HG02798 (cell line): ENCODE results near the gene RIC8A.

Experiments
- ATAC-seq: cut with Tn5 transposase; IDR thresholded peaks from one replicate; pipeline ENCODE4 v1.9.1; 2021; ENCODE audit warnings: mild to moderate bottlenecking; ENCODE audit not compliant: unreplicated experiment, poor library complexity

The RIC8A gene

GRCh38 chr11:203945-204586 is 3.4 kb upstream of the RIC8A start:
- no peak for ATAC-seq

DNA sequence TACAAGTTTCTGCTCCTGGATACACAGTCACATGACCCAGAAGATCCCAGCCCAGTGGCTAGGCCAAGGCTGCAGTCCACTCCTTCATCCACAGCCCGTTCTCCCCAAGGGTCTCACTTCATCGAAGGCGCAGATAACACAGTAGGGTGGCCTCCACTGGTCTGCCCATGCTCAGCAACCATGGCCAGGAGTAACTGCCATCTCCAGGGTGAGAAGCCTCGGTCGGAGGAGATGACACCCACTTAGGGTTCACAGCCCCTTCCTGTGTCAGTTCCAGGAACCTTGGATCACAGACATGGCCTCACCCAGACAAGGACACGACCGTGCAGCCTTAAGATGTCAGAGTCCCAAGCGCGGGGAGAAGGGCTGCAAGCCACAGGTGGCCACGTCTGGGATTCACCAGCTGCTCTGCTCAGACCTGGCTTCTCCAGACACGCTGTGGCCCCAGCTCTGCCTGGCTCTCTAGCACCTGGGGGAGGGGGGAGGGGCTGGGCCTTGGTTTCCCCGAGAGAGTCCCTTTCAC is 2.9 kb upstream of the RIC8A start:
- no peak for ATAC-seq

GRCh38 chr11:205221-206001 is 2.1 kb upstream of the RIC8A start:
- ATAC-seq = no peak

DNA sequence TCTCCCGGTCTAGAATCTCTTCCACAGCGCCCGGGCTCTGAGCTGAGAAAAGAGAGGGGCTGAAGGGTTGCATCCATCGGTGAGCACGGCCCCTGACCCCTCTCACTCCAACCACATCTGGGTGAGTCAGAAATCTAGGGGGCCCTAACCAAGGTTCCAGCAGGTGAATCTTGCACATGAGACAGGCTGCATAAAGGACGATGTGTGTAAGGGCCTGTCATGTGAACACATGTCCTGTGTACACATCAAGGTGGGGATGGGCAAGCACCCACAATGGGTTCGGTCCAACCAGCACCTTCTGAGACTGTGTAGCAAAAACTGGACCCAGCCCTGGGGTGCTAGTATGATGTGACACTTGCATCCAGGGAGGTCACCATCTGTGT is 1.5 kb upstream of the RIC8A start:
- no peak for ATAC-seq

- ATAC-seq = no peak
These were observed 841 bp upstream of the RIC8A start for GRCh38 chr11:206526-207207.

DNA sequence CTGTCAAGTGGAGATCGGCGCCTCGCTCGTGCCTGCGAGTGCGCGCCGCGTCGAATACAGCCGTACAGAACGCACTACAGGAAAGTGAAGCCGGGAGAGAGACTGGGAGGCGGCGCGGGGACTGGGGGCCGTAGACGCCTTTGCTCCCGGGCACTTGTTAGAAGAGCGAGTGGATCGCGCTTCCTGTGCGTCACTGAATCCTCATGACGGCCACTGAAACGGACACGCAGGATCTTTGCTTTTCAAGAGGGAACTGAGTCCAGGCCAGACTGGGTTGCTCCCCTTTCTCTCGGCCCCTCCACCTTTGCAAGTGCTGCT is 314 bp downstream of the RIC8A start:
- no peak for ATAC-seq

DNA sequence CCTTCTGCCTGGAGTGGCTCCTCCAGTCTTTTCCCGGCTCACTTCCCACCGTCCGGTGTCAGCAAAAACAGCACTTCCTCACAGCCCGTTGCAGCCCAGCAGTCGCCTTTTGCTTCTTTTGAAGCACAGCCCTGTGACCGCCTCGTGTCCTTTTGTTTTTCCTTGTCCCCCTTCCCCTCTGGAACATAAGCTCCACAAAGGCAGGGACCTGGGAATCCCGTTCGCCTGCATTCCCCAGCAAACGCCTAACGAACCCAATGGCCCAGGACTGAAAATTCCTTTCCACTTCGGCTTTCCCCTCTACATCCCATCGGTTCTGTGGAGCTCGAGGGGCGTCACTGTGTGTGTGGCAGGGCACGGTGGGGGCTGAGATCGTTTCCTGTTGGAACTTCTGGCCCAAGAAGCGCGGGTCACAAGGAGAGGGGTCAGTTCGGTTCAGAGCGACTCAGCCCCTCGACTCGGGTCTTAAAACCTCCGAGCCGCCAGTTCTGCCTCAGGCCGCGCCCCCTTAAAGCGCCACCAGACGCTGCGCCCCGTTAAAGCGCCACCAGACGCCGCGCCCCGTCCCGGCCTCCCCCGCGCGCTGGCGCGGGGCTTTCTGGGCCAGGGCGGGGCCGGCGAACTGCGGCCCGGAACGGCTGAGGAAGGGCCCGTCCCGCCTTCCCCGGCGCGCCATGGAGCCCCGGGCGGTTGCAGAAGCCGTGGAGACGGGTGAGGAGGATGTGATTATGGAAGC is 841 bp downstream of the RIC8A start:
- ATAC-seq = peak; percentile 47

DNA sequence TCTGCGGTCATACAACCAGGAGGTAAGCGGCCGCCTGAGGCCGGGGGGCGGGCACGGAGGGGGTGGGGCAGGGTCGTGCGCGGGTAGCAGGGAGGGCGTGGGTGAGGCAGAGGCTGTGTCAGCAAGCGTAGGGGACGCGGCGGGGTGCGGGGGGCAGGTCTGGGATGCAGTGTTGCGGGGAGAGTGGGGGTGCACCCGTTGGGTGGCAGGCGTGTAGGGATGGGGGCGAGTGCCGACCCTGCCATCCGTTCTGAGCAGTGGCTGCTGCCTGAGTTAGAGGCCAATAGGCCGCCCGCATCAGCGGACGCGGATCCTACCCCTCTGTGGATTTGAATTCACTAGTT is 1.4 kb downstream of the RIC8A start:
- ATAC-seq = no peak

GRCh38 chr11:209275-210121 is 2.0 kb downstream of the RIC8A start:
- ATAC-seq = no peak

DNA sequence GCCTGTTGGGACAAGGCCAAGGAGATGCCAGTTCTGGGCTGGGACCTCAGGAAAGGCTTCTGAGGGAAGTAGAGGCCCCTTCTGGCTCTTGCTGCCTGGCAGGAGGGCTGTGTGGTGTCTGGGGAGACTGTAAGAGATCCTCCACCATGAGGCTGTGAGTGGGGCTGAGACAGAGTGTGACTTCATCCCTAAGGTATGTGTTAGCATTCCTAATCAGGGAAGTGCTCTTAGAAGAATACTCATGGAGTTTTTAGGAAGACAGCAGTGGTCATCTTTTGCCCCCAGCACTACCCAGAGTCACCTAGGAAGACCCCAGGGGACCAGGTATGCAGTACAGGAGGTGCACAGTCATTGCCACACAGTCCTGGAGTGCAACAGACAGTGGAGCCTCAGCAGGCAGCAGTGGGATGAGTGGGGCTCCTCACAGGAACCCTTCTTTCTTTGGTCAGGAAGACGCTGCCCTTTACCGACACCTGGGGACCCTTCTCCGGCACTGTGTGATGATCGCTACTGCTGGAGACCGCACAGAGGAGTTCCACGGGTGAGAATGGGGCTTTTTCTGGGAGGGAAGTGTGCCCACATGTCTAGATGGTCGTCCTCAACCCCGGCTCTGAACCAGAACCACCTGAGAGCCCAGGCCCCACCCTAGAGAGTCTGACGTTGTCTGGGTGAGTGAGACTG is 2.8 kb downstream of the RIC8A start:
- no peak for ATAC-seq

DNA sequence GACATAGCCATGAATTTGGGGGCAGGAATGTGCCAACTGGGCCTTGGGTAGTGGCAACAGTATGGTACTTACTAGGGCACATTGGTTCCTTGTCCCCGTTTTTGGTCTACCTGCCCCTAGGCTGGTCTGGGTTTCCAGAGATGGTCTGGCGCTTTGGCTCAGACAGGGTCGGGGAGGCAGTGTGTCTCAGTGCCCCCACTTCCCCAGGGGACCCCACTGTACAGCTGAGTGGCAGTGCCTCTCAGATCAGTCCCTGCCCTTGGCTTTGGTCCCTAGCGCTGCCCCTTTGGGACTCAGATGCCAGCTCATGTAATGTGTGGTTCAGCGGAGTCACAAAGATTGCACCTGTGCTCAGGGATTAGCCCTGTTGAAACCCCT is 3.3 kb downstream of the RIC8A start:
- no peak for ATAC-seq

GRCh38 chr11:211295-211694 is 3.8 kb downstream of the RIC8A start:
- no peak for ATAC-seq

DNA sequence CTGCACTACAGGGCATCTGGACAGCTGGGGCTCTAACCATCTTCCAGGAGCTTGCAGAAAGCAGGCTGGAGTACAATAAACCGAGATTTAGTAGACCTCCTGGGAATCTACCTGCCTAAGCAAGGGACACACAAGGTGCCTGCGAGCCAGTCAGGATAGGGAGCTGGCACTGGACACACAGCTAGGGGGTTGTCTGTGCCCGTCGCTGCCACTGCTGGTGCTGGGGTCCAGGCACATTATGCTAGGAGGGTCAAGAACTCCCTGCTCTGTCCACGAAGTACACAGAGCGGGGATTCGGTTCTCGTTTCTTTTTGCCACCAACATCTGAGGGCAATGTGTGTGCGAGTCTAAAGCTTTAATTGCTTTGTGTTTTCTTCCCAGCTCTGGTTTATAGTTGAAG is 4.2 kb downstream of the RIC8A start:
- no peak for ATAC-seq

- ATAC-seq = no peak
These were observed 4.9 kb downstream of the RIC8A start for GRCh38 chr11:212150-213100.

DNA sequence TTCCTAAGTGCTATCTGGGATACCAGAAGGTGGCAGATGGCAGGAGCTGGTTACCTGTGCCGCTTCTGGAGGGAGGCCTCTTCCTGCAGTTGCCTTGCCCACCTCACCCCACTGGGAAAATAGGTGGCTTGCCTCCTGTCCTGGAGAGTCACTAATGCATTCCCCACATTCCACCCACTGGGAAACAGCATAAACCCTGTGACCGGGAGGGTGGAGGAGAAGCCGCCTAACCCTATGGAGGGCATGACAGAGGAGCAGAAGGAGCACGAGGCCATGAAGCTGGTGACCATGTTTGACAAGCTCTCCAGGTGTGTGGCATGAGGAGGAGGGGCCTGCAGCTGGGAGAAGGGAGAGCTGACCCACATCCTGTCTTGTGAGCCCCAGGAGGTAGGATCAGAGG is 5.6 kb downstream of the RIC8A start:
- no peak for ATAC-seq

DNA sequence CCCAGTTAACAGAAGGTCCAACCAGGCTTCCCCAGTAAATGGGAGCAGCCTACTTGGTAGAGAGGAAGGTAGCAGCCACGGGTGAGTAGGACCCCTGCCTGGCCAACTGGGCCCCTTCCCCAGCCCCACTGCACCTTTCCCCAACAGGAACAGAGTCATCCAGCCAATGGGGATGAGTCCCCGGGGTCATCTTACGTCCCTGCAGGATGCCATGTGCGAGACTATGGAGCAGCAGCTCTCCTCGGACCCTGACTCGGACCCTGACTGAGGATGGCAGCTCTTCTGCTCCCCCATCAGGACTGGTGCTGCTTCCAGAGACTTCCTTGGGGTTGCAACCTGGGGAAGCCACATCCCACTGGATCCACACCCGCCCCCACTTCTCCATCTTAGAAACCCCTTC is 6.6 kb downstream of the RIC8A start:
- no peak for ATAC-seq

- ATAC-seq = no peak
These were observed 8.1 kb downstream of the RIC8A start for GRCh38 chr11:215581-216037.
